Neuronal stem cell (in vitro differentiated cells): Measurements from ENCODE around the gene CD164L2.
"Not testable (repeated sequence)": the region's sequence is repeated elsewhere in the genome, so short reads cannot be mapped to it uniquely, and the experiment has no call there.

Experiments
- DNase-seq: peaks from one replicate; pipeline ENCODE4 v3.0.0-alpha.2; 2013; ENCODE audit warnings: low spot score
- H2AFZ ChIP-seq: one replicate; pipeline ENCODE4 v1.6.1; 2013; ENCODE audit warnings: mild to moderate bottlenecking, low read length, inconsistent platforms
- H2AK5ac ChIP-seq: 2 replicates; pipeline ENCODE4 v1.6.1; 2013; ENCODE audit warnings: low read depth, mild to moderate bottlenecking, inconsistent platforms, low read length, moderate library complexity, mixed read lengths
- H2BK120ac ChIP-seq: 2 replicates; pipeline ENCODE4 v1.6.1; 2013; ENCODE audit warnings: low read depth, mild to moderate bottlenecking, inconsistent platforms, low read length, moderate library complexity, mixed read lengths
- H2BK12ac ChIP-seq: one replicate; pipeline ENCODE4 v1.6.1; 2013; ENCODE audit warnings: low read length, inconsistent platforms
- H2BK15ac ChIP-seq: 2 replicates; pipeline ENCODE4 v1.6.1; 2013; ENCODE audit warnings: mild to moderate bottlenecking, low read length, inconsistent platforms, mixed read lengths
- H2BK5ac ChIP-seq: one replicate; pipeline ENCODE4 v1.6.1; 2013; ENCODE audit warnings: inconsistent platforms, mild to moderate bottlenecking, low read length, moderate library complexity
- H3K14ac ChIP-seq: one replicate; pipeline ENCODE4 v1.6.1; 2013; ENCODE audit warnings: low read length, inconsistent platforms
- H3K18ac ChIP-seq: 2 replicates; pipeline ENCODE4 v1.6.1; 2013; ENCODE audit warnings: low read length, inconsistent platforms
- H3K23ac ChIP-seq: 2 replicates; pipeline ENCODE4 v1.6.1; 2013; ENCODE audit warnings: low read depth, mild to moderate bottlenecking, mixed read lengths, low read length, inconsistent platforms; ENCODE audit not compliant: poor library complexity
- H3K27ac ChIP-seq: replicated peaks from 3 replicates; pipeline ENCODE4 v1.5.1; 2013; ENCODE audit warnings: low read length, inconsistent platforms
- H3K27me3 ChIP-seq, 3 experiments: 2 replicates each; pipeline ENCODE4 v1.6.1; 2013; ENCODE audit warnings: low read length in 3 of 3, mild to moderate bottlenecking in 2 of 3, inconsistent platforms in 1 of 3, low read depth in 1 of 3, mixed read lengths in 1 of 3, moderate library complexity in 1 of 3; ENCODE audit not compliant: control insufficient read depth in 3 of 3, insufficient read depth in 3 of 3
- H3K36me3 ChIP-seq, 2 donors: replicated peaks in 1 of 2; 2 replicates each; pipeline ENCODE4 v1.6.1; 2013; ENCODE audit warnings: low read length in 2 of 2; ENCODE audit not compliant: control insufficient read depth in 2 of 2, insufficient read depth in 2 of 2
- H3K4ac ChIP-seq: 2 replicates; pipeline ENCODE4 v1.6.1; 2013; ENCODE audit warnings: inconsistent platforms, mild to moderate bottlenecking, low read length, moderate library complexity
- H3K4me1 ChIP-seq, 2 donors: 1 replicate in 1 of 2; 2 replicates in 1 of 2; pipeline ENCODE4 v1.6.1; 2013; ENCODE audit warnings: low read length in 2 of 2, low read depth in 1 of 2; ENCODE audit not compliant: control insufficient read depth in 2 of 2, insufficient read depth in 1 of 2
- H3K4me2 ChIP-seq: one replicate; pipeline ENCODE4 v1.6.1; 2013; ENCODE audit warnings: mild to moderate bottlenecking, low read length, inconsistent platforms; ENCODE audit not compliant: insufficient read depth, poor library complexity, severe bottlenecking
- H3K4me3 ChIP-seq, 2 donors: 2 replicates each; pipeline ENCODE4 v1.5.1; 2013; ENCODE audit warnings: low read length in 2 of 2, mild to moderate bottlenecking in 2 of 2, inconsistent platforms in 1 of 2, moderate library complexity in 1 of 2
- H3K79me1 ChIP-seq: one replicate; pipeline ENCODE4 v1.6.1; 2013; ENCODE audit warnings: low read depth, mild to moderate bottlenecking, inconsistent platforms, low read length, moderate library complexity
- H3K9ac ChIP-seq: one replicate; pipeline ENCODE4 v1.6.1; 2013; ENCODE audit warnings: mild to moderate bottlenecking, low read depth, low read length, inconsistent platforms; ENCODE audit not compliant: poor library complexity
- H3K9me3 ChIP-seq, 2 donors: replicated peaks in 1 of 2; 2 replicates each; pipeline versions ENCODE3 to v1.6.1; 2013; ENCODE audit warnings: low read length in 2 of 2, mild to moderate bottlenecking in 2 of 2, inconsistent platforms in 1 of 2, low read depth in 1 of 2, mixed read lengths in 1 of 2, moderate library complexity in 1 of 2; ENCODE audit not compliant: control insufficient read depth in 2 of 2, insufficient read depth in 1 of 2
- H4K8ac ChIP-seq: one replicate; pipeline ENCODE4 v1.6.1; 2013; ENCODE audit warnings: low read depth, mild to moderate bottlenecking, inconsistent platforms, low read length, moderate library complexity
- H4K91ac ChIP-seq: one replicate; pipeline ENCODE4 v1.6.1; 2013; ENCODE audit warnings: low read length, low read depth, mild to moderate bottlenecking, inconsistent platforms; ENCODE audit not compliant: poor library complexity
- WGBS, 2 donors: extraction: QIAGEN DNeasy Blood & Tissue Kit; methylation state at CpG; one replicate each; pipeline ENCODE4 v1.1.7; 2013; ENCODE audit warnings: missing lambda C conversion rate in 2 of 2, mixed read lengths in 1 of 2; ENCODE audit not compliant: insufficient read length in 2 of 2, insufficient replicate concordance in 1 of 2; ENCODE audit errors: extremely low coverage in 2 of 2; 5-methylcytosine and 5-hydroxymethylcytosine counted together

The CD164L2 gene

GRCh38 chr1:27392096-27392777 lies 9.1 kb upstream of the CD164L2 start, which contains the start of gene GPR3:
TSS of gene GPR3 (plus strand) at chr1:27392622. CDS start at chr1:27393799, 1,177 bp downstream.
- peak within 1 kb of the TSS; percentile 16 for H2BK12ac ChIP-seq
- peak within 1 kb of the TSS; percentile 76 for H3K14ac ChIP-seq
- H2AFZ ChIP-seq = peak within 1 kb of the TSS; percentile 94
- H2BK120ac ChIP-seq = peak within 1 kb of the TSS; percentile 4
- H3K27ac ChIP-seq = no peak within 1 kb of the TSS
- peak within 1 kb of the TSS; percentile 61 for H3K23ac ChIP-seq
- H3K4me2 ChIP-seq = peak within 1 kb of the TSS; percentile 85
- H3K9me3 ChIP-seq = no peaks in the 10 kb centered on the region
- no CpG with 5 or more reads among the region's 69 CpGs for WGBS, 2 donors
- H2BK5ac ChIP-seq = peak within 1 kb of the TSS; percentile 75
- DNase-seq = peak; percentile 89
- peaks cover 10 to 12% of the 10 kb centered on the region in 2 donors for H3K4me1 ChIP-seq
- H4K91ac ChIP-seq = no peak within 1 kb of the TSS
- H3K27me3 ChIP-seq = peaks cover 0 to 24% (median 5%) of the 10 kb centered on the region in 3 experiments
- peak within 1 kb of the TSS; percentile 60 to 90 for H3K4me3 ChIP-seq
- H2BK15ac ChIP-seq = peak within 1 kb of the TSS; percentile 54
- H2AK5ac ChIP-seq = peak within 1 kb of the TSS; percentile 95
- peak within 1 kb of the TSS; percentile 98 for H3K18ac ChIP-seq
- H4K8ac ChIP-seq = no peak within 1 kb of the TSS
- H3K36me3 ChIP-seq = no peaks in the 10 kb centered on the region
- H3K9ac ChIP-seq = peak within 1 kb of the TSS; percentile 88
- peak within 1 kb of the TSS; percentile 17 for H3K4ac ChIP-seq
- H3K79me1 ChIP-seq = peaks cover 5% of the 10 kb centered on the region

DNA sequence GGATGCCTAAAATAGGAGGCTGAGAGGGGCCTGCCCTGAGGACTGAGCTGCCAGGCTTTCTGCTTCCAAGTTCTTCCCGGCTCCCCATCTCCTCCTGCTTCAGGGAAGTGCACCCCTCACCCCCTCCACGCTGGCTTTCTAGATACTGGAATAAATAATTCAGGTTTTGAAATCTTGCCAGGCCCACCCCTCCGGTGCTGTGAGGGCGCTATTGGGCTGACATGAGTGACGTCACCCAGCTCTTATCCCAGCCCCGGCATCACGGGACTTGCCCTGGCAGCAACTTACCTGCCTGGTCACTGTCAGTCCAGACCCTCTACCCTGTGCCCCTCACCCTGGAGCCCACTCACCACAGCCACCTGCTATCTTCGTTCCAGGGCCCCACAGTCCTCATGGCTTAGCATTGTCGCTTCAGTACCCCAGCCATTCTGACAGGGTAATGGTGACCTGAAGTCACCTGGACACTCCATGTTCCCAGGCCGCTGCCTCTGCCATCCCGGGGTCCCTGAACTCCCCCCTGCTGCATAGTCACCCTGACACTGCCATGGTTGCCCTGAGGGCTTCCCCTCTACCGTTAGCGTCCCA lies 8.5 kb upstream of the CD164L2 start:
- H3K4ac ChIP-seq = peak overlapping the region; percentile 0
- H2BK15ac ChIP-seq = peak overlapping the region; percentile 30
- DNase-seq = no peak
- no peaks in the 10 kb centered on the region for H3K9me3 ChIP-seq
- peak overlapping the region; percentile 61 for H3K23ac ChIP-seq
- H3K4me1 ChIP-seq = peaks cover 10% of the 10 kb centered on the region in 2 donors
- peak overlapping the region; percentile 76 for H3K14ac ChIP-seq
- peak overlapping the region; percentile 95 for H2AK5ac ChIP-seq
- H3K9ac ChIP-seq = peak overlapping the region; percentile 81
- peak overlapping the region; percentile 4 for H2BK120ac ChIP-seq
- peaks cover 5% of the 10 kb centered on the region for H3K79me1 ChIP-seq
- no peak overlapping the region for H4K8ac ChIP-seq
- peak overlapping the region; percentile 14 for H2BK12ac ChIP-seq
- peak overlapping the region; percentile 94 for H2AFZ ChIP-seq
- no peaks in the 10 kb centered on the region for H3K36me3 ChIP-seq
- no CpG with 5 or more reads among the region's 13 CpGs for WGBS, 2 donors
- no peak overlapping the region for H3K27ac ChIP-seq
- H3K18ac ChIP-seq = peak overlapping the region; percentile 93
- peak overlapping the region; percentile 54 for H2BK5ac ChIP-seq
- H3K4me3 ChIP-seq = peak overlapping the region; percentile 4 to 60
- H3K27me3 ChIP-seq = peaks cover 0 to 24% (median 5%) of the 10 kb centered on the region in 3 experiments
- no peak overlapping the region for H4K91ac ChIP-seq
- peak overlapping the region; percentile 85 for H3K4me2 ChIP-seq

DNA sequence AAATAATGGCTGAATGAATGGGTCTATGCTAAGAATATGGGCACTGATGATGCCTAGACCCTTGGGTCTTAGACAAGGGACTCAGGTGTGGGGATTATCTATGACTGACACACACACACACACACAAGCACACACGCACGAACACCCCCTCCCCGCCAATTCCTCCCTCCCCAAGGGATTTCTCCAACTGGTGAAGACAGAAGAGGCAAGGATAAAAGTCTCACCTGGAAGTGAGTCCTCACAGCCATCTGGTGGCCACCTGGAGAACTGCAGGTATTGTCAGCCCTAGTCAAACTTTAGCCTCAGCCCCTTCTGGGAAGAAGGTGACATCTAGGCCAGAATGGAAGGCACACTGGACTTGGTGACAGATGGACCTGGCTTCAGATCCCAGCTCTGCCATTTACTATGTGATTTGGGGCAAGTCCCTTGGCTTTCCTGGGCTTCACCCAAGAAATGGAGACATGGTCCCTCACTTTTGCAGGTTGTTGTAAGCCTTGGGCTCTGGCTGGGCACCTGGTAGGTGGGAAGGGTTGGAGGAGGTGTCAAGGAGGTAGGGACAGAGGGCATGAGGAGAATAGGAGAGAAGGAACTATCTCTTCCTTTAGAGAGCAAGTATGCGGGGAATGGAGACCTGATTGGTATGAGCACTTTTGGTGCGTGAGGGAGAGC lies 5.3 kb upstream of the CD164L2 start:
- no CpG with 5 or more reads among the region's 5 CpGs for WGBS, 2 donors
- H3K4me1 ChIP-seq = peaks cover 5 to 10% of the 10 kb centered on the region in 2 donors
- H3K4me3 ChIP-seq = no peak overlapping the region
- H3K18ac ChIP-seq = no peak overlapping the region
- H3K14ac ChIP-seq = no peak overlapping the region
- no peak overlapping the region for H3K4me2 ChIP-seq
- no peak overlapping the region for H3K9ac ChIP-seq
- peaks cover 1% of the 10 kb centered on the region for H3K79me1 ChIP-seq
- no peak overlapping the region for H2BK120ac ChIP-seq
- no peak overlapping the region for H2BK5ac ChIP-seq
- no peak overlapping the region for H3K27ac ChIP-seq
- H3K4ac ChIP-seq = no peak overlapping the region
- no peak overlapping the region for H3K23ac ChIP-seq
- no peak overlapping the region for H2BK15ac ChIP-seq
- H3K36me3 ChIP-seq = no peaks in the 10 kb centered on the region
- DNase-seq = no peak
- H4K91ac ChIP-seq = no peak overlapping the region
- no peak overlapping the region for H4K8ac ChIP-seq
- H2AK5ac ChIP-seq = peak overlapping the region; percentile 36
- H2BK12ac ChIP-seq = no peak overlapping the region
- H2AFZ ChIP-seq = no peak overlapping the region
- H3K9me3 ChIP-seq = no peaks in the 10 kb centered on the region
- H3K27me3 ChIP-seq = peaks cover 0 to 37% (median 10%) of the 10 kb centered on the region in 3 experiments

- not testable (repeated sequence) for H2BK12ac ChIP-seq, H3K36me3 ChIP-seq, H3K4me3 ChIP-seq, H4K91ac ChIP-seq, H3K23ac ChIP-seq, H3K79me1 ChIP-seq, DNase-seq, H2BK5ac ChIP-seq, H3K9me3 ChIP-seq, H3K14ac ChIP-seq, H3K4me2 ChIP-seq, H2AK5ac ChIP-seq, H3K4me1 ChIP-seq, H2BK15ac ChIP-seq, H3K27ac ChIP-seq, H4K8ac ChIP-seq, H3K18ac ChIP-seq, H3K4ac ChIP-seq, H2AFZ ChIP-seq, H3K9ac ChIP-seq, H2BK120ac ChIP-seq
- WGBS, 2 donors = no CpG with 5 or more reads among the region's 3 CpGs
- H3K27me3 ChIP-seq = peaks cover 0 to 49% (median 17%) of the 10 kb centered on the region in 3 experiments
Observed at GRCh38 chr1:27384797-27385196, 1.7 kb upstream of the CD164L2 start.
